Panc1 (cell line): ENCODE data around the gene RNF227.

Source experiments
- CTCF ChIP-seq: fragments of 450-650 bp; IDR thresholded peaks from 2 replicates; pipeline ENCODE4 v1.5.1; 2017; ENCODE audit warnings: mild to moderate bottlenecking
- POLR2AphosphoS5 ChIP-seq: IDR thresholded peaks from 2 replicates; pipeline ENCODE4 v1.6.1; 2012; ENCODE audit warnings: mild to moderate bottlenecking, low read depth, low read length, moderate library complexity
- REST ChIP-seq, 2 experiments: IDR thresholded peaks; 2 replicates each; pipeline ENCODE4 v1.6.1; 2011 to 2012; ENCODE audit warnings: low read depth in 2 of 2, control low read depth in 1 of 2, low read length in 1 of 2, mild to moderate bottlenecking in 1 of 2, moderate library complexity in 1 of 2; ENCODE audit not compliant: insufficient read depth in 1 of 2
- SIN3A ChIP-seq: IDR thresholded peaks from 2 replicates; pipeline ENCODE4 v1.6.1; 2012; ENCODE audit warnings: low read depth, mild to moderate bottlenecking, low read length, moderate library complexity, borderline replicate concordance; ENCODE audit not compliant: insufficient read depth
- TCF7L2 ChIP-seq: IDR thresholded peaks from 2 replicates; pipeline ENCODE4 v1.6.1; 2011; ENCODE audit warnings: mild to moderate bottlenecking, low read depth, low read length, inconsistent platforms

- TF ChIP-seq CTCF (no peak), POLR2AphosphoS5 (no peak), TCF7L2 (no peak), REST (IDR thresholded peaks at IDR 0.05; ENCODE audit: insufficient read depth in 1 of 2, low read depth in 2 of 2, low read length in 1 of 2) (no peak), SIN3A (no peak)
Measured at GRCh38 chr17:7932949-7933348, 16.9 kb upstream of the RNF227 start.
